SIG-M5 (cell line): Measurements from ENCODE around the gene DDC.

ENCODE experiments used
- DNase-seq: peaks from one replicate; lab custom pipeline; 2025; lab: John Stamatoyannopoulos, UW

Gene DDC

GRCh38 chr7:50454968-50455367 lies 110.2 kb downstream of the DDC start:
- DNase-seq: no peak

GRCh38 chr7:50450590-50451032 lies 114.6 kb downstream of the DDC start:
- DNase-seq: no peak

GRCh38 chr7:50449881-50450589 lies 115.2 kb downstream of the DDC start, which contains the start of gene FIGNL1:
FIGNL1 (minus strand) TSS chr7:50450350; CDS start chr7:50447287, 3,063 bp downstream.
- DNase-seq: no peak

- no peak for DNase-seq
Observed at GRCh38 chr7:50449501-50449880, 115.7 kb downstream of the DDC start.

- DNase-seq: no peak
Observed at GRCh38 chr7:50448823-50449222, 116.4 kb downstream of the DDC start.

GRCh38 chr7:50446542-50446960 lies 118.7 kb downstream of the DDC start:
- peak; percentile 7 for DNase-seq

- no peak for DNase-seq
Observed at GRCh38 chr7:50436133-50436806, 128.9 kb downstream of the DDC start.

GRCh38 chr7:50431722-50432305 lies 133.4 kb downstream of the DDC start:
- no peak for DNase-seq

- DNase-seq: no peak
Observed at GRCh38 chr7:50431316-50431715, 133.9 kb downstream of the DDC start.

GRCh38 chr7:50428911-50429310 lies 136.3 kb downstream of the DDC start:
- DNase-seq: no peak

GRCh38 chr7:50427518-50427917 lies 137.7 kb downstream of the DDC start:
- no peak for DNase-seq

- no peak for DNase-seq
Observed at GRCh38 chr7:50426280-50427045, 138.7 kb downstream of the DDC start.

GRCh38 chr7:50425318-50425717 lies 139.9 kb downstream of the DDC start:
- no peak for DNase-seq

GRCh38 chr7:50423860-50424259 lies 141.3 kb downstream of the DDC start:
- DNase-seq: no peak

- DNase-seq: no peak
Observed at GRCh38 chr7:50422858-50423257, 142.3 kb downstream of the DDC start.

- DNase-seq: no peak
Observed at GRCh38 chr7:50421043-50421442, 144.2 kb downstream of the DDC start.

- DNase-seq: no peak
Observed at GRCh38 chr7:50418526-50419290, 146.5 kb downstream of the DDC start.

- no peak for DNase-seq
Observed at GRCh38 chr7:50418086-50418515, 147.1 kb downstream of the DDC start.

- DNase-seq: peak; percentile 63
Observed at GRCh38 chr7:50416527-50417182, 148.6 kb downstream of the DDC start.

GRCh38 chr7:50415844-50416364 lies 149.3 kb downstream of the DDC start:
- DNase-seq: no peak

- DNase-seq: no peak
Observed at GRCh38 chr7:50413561-50413960, 151.6 kb downstream of the DDC start.
